T-helper 1 cell treated with Interleukin-12 subunit alpha and Interleukin-12 subunit beta and Interleukin-4 antibody, amounts not matched to agents 30 ng/mL and 1 ng/mL, for 36 hours (primary cell): ENCODE results near the gene SELENOV. TPM values are rescaled to one million over a fixed set of nuclear protein-coding genes. Genes with fewer than 3 reads are reported as not detected.

Source experiments
- intact Hi-C: fragments of 100-400 bp; cut with micrococcal nuclease; formaldehyde crosslinking; loops from one replicate; pipeline ENCODE4 v1.15.1; 2024
- total RNA-seq: library from RNA; stranded (reverse); gene quantifications from 2 replicates; pipeline ENCODE4 v1.2.3, GENCODE V29; 2022

SELENOV gene
- total RNA-seq, 1 donor from 2014 or later = not detected

DNA sequence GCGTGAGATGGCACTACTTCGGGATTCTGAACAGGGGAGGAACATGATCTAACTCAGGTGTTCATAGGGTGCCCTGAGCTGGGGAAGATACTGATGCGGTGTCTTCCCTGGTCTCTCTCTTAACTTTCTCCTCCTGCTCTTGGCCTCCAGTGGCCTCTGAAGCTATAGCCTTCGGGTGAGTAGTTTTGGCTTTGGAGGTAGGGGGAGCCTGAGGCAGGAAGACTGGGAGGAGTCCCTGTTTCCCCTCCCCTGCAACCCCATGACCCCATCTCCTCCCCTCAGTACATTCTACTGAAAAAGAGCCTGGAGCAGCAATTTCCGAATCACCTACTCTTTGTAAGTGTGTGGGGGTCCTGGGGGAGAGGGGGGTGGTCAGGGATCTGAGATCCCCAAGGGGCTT lies 3.5 kb downstream of the SELENOV start:
- intact Hi-C loops = no loop called here

DNA sequence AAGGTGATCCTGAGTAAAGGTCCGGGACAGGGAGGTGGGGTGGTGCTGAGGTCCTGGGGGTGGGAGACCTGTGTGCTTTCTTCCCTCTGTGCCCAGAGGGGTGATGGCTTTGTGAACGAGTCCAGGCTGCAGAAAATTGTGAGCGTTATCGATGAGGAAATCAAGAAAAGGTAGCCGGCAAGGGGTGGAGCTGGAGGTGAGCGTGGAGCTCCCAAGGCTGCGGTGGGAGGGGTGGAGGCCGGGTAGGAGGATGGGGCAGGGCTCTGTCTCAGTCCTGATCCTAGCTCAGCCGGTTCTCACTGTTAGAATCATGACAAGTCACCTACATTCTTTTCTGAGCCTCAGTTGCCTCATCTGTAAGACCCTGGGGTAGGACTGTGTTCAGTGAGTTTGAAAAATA lies 4.0 kb downstream of the SELENOV start:
- intact Hi-C loops = no loop called here

DNA sequence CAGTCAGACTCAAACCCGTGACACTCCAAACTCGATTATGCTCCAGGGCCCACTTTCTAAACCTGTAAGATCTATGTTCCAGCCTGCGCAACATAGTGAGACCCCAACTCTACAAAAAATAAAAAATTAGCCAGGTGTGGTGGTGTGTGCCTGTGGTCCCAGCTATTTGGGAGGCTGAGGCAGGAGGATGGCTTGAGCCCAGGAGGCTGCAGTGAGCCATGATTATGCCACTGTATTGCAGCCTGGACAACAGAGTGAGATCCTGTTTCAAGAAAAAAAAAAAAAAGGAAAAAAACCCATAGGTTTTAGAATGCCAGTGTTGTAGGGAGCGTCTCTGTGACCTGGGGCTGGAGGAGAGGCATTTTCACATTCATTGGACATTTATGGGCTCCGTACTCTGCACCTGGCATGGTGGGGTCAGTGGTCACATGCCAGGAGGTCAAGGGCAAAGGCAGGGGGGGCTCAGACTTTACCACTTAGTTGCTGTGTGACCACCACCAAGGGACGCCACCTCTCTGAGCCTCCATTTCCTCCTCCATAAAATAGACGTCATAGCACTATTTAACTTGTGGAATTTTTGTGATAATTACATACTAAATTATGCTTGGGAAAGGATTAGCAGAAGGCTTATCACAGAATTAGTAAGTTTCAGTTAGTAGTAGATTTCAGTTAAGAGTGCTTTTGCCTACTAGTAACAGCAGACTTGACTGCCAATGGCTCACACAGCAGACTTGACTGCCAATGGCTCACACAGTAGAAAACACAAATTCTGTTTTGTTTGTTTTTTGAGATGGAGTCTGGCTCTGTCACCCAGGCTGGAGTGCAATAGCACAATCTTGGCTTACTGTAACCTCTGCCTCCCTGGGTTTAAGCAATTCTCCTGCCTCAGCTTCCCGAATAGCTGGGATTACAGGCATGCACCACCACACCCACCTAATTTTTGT lies 5.9 kb downstream of the SELENOV start:
- intact Hi-C loops = no loop called here

DNA sequence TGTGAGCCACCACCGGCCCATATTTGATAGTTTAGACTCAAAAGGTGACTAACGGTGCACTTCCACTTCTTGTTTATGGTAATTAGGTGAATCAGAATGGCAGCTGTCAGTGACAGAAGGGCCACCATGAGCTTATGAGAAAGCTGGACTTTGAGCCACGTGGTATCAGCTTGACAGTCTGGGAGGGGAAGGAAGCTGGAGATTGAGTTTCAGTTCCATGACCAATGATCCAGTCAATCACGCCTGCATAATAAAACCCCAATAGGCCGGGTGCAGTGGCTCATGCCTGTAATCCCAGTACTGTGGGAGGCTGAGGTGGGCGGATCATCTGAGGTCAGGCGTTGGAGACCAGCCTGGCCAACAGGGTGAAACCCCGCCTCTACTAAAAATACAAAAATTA lies 9.6 kb downstream of the SELENOV start:
- intact Hi-C loops = no loop called here

- intact Hi-C loops = no loop called here
These were observed 10.3 kb downstream of the SELENOV start for GRCh38 chr19:39525205-39525604.

- intact Hi-C loops = loop anchor here (1.0 to 2.0 kb wide), 14 partner anchors 8 to 1247 kb away; partner anchors contain the start of genes EID2, MED29, PAF1 and PLEKHG2
These were observed 16.9 kb downstream of the SELENOV start for GRCh38 chr19:39531834-39532232.

GRCh38 chr19:39532233-39533002 lies 17.5 kb downstream of the SELENOV start, which contains the start of gene EID2B:
EID2B (minus strand) TSS chr19:39532852; CDS start chr19:39532802, 50 bp downstream.
- intact Hi-C loops = loop anchor here (1.0 to 2.0 kb wide), 14 partner anchors 8 to 1246 kb away; partner anchors contain the start of genes EID2, MED29, PAF1 and PLEKHG2

- intact Hi-C loops = loop anchor here (2.0 kb wide), 4 partner anchors 30 to 1246 kb away; partner anchors contain the start of gene RAB4B
These were observed 18.1 kb downstream of the SELENOV start for GRCh38 chr19:39533003-39533512.

DNA sequence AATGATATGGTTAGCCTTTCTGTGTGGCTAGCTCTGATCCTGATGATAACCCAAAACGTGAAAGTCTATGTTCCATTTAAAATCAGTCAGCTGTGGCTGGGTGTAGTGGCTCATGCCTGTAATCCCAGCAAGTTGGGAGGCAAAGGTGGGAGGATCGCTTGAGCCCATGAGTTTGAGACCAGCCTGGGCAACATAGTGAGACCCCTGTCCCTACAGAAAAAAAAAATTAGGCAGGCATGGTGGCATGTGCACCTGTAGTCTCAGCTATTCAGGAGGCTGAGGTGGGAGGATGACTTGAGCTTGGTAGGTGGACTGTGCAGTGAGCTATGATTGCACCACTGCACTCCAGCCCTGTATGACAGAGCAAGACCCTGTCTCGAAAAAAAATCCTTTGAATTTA lies 18.9 kb downstream of the SELENOV start:
- intact Hi-C loops = loop anchor here (2.0 kb wide), 4 partner anchors 31 to 1245 kb away; partner anchors contain the start of gene RAB4B

DNA sequence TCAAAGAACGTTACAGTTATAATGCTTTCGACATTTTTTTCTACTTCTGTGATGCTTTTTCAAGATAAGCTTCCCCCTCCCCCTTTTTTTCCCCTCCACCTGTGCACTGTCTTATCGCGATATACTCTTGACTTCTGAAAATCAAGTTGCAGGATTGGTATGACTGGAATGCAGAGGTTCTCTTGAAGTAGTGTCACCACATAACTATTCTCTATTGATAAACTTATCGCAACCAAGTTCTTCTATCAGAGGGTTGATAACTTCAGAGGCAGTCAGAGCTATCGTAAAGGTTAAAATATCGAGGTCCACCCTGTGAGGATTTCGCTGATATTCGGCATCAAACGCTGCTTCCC lies 24.2 kb downstream of the SELENOV start:
- intact Hi-C loops = loop anchor here (1.0 kb wide), 2 partner anchors 19 to 99 kb away; no protein-coding TSS in a partner anchor

GRCh38 chr19:39539518-39540332 lies 24.8 kb downstream of the SELENOV start, which contains the start of gene EID2:
EID2 (minus strand) TSS chr19:39540161; CDS start chr19:39540079, 82 bp downstream.
- intact Hi-C loops = loop anchor here (1.0 kb wide), 7 partner anchors 7 to 417 kb away; partner anchors contain the start of genes EID2B, PLEKHG2, SUPT5H and TIMM50

GRCh38 chr19:39540333-39540673 lies 25.4 kb downstream of the SELENOV start:
- intact Hi-C loops = loop anchor here (1.0 kb wide), 5 partner anchors 8 to 418 kb away; partner anchors contain the start of genes EID2B, PLEKHG2, SUPT5H and TIMM50

- intact Hi-C loops = no loop called here
These were observed 27.3 kb downstream of the SELENOV start for GRCh38 chr19:39542206-39542605.

GRCh38 chr19:39543477-39543857 lies 28.5 kb downstream of the SELENOV start:
- intact Hi-C loops = no loop called here

DNA sequence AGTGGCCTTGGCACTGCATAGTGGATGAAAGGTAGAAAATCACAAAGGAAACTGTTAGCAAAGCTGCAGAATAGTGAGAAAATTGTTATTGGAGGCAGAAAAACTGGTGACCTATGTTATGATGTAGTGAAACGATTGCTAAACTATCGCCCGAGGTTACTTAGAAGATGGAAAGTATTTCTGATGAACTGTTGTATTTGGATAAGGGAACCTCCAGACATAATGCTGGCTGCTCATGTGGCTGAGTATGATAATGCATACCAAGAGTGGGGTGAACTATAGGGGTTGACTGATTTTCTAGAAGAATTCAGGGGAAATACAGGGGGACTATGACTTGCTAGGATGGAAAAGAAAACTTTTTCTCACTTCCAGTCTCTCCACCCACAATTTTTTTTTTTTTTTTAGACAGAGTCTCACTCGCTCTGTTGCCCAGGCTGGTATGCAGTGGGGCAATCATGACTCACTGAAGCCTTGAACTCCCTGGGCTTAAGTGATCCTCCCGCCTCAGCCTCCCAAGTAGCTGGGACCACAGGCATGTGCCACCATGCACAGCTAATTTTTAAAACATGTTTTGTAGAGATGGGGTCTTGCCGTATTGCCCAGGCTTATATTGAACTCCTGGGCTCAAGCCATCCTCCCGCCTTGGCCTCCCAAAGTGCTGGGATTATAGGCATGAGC lies 29.4 kb downstream of the SELENOV start:
- intact Hi-C loops = no loop called here

GRCh38 chr19:39544911-39545310 lies 30.0 kb downstream of the SELENOV start:
- intact Hi-C loops = no loop called here

DNA sequence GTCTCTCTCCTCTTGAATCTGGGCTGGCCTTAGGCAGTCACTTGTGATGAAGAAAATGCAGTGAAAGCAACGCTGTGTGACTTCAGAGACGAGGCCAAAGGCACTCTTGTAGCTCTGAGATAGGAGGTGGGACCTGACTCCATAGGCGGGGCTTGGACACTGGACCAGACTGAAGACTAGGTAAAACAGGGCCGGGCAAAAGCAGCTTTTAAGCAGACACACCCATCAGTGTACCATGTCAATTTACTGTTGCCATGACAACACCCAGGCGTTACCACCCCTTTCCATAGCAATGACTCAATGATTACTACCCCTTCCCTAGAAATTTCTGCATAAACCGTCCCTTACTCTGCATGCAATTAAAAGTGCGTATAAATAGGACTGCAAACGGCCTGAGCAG lies 31.7 kb downstream of the SELENOV start:
- intact Hi-C loops = no loop called here

DNA sequence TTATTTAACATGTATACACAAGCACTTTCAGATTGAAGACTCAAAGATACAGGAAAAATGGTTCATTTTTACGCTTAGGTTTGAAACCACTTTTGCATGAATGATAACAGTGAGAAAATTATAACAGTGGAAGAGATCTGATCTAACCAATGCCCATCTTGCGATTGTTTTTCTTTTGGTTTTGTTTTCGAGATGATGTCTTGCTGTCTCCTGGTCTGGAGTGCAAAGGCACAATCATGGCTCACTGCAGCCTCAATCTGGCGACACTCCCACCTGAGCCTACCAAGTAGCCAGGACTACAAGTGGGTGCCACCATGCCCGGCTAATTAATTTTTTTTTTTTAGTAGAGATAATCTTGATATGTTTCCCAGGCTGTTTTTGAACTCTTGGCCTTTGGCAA lies 35.3 kb downstream of the SELENOV start:
- intact Hi-C loops = loop anchor here (2.0 kb wide), 2 partner anchors 217 to 295 kb away; no protein-coding TSS in a partner anchor

GRCh38 chr19:39553082-39553652 lies 38.2 kb downstream of the SELENOV start:
- intact Hi-C loops = loop anchor here (2.0 kb wide), 1 partner anchor 74 kb away; no protein-coding TSS in a partner anchor
